Measurements from ENCODE around the gene SLC34A1.

SLC34A1 gene

DNA sequence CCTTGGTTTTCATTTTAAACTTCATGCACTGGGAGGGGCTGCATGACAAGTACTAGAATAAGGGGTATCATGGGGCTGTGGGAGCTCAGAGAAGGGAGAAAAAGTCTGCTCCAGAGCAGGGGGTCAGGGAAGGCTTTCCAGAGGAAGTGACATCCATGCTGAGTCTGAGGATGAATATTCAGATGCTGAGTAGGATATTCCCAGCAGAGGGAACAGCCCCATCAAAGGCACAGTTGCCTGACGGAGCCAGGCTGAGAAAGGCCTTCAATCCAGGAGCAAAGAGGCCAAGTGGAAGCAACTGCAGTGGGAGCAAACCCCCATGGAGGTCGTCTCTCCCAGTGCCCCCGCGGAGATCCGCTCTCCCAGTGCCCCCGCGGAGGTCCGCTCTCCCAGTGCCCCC, 11.8 kb downstream of the SLC34A1 start:
- Histone ChIP-seq H3K9me3 (ENCODE audit: insufficient read depth, low read length, severe bottlenecking) (no peaks in the 10 kb centered on the region), H3K27ac (ENCODE audit: low read length) (no peak overlapping the region), H3K36me3 (ENCODE audit: insufficient read depth, low read length) (no peaks in the 10 kb centered on the region), H3K9ac (ENCODE audit: low read depth, low read length) (no peak overlapping the region), H3K4me2 (ENCODE audit: insufficient read depth, low read length) (no peak overlapping the region), H3K4me1 (ENCODE audit: insufficient read depth, low read length) (peaks cover under 1% of the 10 kb centered on the region; the same call in 1 of the 2 replicates), H2AFZ (ENCODE audit: low read depth, low read length) (no peak overlapping the region), H3K27me3 (ENCODE audit: insufficient read depth, low read length, poor library complexity) (no peaks in the 10 kb centered on the region), H3K4me3 (ENCODE audit: low read depth in 1 of 2, low read length in 2 of 2) (no peak overlapping the region), H4K20me1 (ENCODE audit: insufficient read depth, low read length) (peaks cover 3% of the 10 kb centered on the region; the same call in 1 of the 2 replicates), H3K79me2 (ENCODE audit: insufficient read depth, low read length) (no peaks in the 10 kb centered on the region)
- TF ChIP-seq, protein P1, sequence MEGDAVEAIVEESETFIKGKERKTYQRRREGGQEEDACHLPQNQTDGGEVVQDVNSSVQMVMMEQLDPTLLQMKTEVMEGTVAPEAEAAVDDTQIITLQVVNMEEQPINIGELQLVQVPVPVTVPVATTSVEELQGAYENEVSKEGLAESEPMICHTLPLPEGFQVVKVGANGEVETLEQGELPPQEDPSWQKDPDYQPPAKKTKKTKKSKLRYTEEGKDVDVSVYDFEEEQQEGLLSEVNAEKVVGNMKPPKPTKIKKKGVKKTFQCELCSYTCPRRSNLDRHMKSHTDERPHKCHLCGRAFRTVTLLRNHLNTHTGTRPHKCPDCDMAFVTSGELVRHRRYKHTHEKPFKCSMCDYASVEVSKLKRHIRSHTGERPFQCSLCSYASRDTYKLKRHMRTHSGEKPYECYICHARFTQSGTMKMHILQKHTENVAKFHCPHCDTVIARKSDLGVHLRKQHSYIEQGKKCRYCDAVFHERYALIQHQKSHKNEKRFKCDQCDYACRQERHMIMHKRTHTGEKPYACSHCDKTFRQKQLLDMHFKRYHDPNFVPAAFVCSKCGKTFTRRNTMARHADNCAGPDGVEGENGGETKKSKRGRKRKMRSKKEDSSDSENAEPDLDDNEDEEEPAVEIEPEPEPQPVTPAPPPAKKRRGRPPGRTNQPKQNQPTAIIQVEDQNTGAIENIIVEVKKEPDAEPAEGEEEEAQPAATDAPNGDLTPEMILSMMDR (IDR thresholded peaks at IDR 0.05; ENCODE audit: borderline replicate concordance, extremely low read depth, low read length, poor library complexity, severe bottlenecking), result no peak
- no peak for TF ChIP-seq EZH2 (IDR thresholded peaks at IDR 0.05; ENCODE audit: borderline replicate concordance, low read depth, low read length, severe bottlenecking)
- DNase-seq (no peak), ATAC-seq (ENCODE audit: insufficient read depth, low read depth) (no peak)

DNA sequence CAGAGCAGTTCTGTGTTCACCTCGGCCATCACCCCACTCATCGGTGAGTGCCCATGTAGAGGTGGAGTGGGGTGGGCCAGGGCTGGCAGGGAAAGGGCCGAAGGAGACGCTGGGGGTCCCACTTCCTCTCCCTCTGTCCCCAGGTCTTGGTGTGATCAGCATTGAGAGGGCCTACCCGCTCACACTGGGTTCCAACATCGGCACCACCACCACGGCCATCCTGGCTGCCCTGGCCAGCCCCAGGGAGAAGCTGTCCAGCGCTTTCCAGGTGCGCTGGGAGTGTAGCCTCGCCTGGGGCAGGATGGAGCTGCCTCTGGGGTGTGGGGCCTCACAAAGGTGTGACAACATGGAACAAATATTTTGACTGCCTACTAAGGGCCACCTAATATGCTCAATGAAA, 12.6 kb downstream of the SLC34A1 start:
- H3K4me3 ChIP-seq (ENCODE audit: low read depth in 1 of 2, low read length in 2 of 2), result no peak overlapping the region
- no peaks in the 10 kb centered on the region for H3K9me3 ChIP-seq (ENCODE audit: insufficient read depth, low read length, severe bottlenecking)
- peaks cover 6% of the 10 kb centered on the region for H4K20me1 ChIP-seq (ENCODE audit: insufficient read depth, low read length)
- no peak for TF ChIP-seq EZH2 (IDR thresholded peaks at IDR 0.05; ENCODE audit: borderline replicate concordance, low read depth, low read length, severe bottlenecking)
- ATAC-seq (ENCODE audit: insufficient read depth, low read depth), result no peak
- no peak overlapping the region for H3K27ac ChIP-seq (ENCODE audit: low read length)
- no peak overlapping the region for H3K9ac ChIP-seq (ENCODE audit: low read depth, low read length)
- no peaks in the 10 kb centered on the region for H3K4me1 ChIP-seq (ENCODE audit: insufficient read depth, low read length)
- H3K36me3 ChIP-seq (ENCODE audit: insufficient read depth, low read length), result no peaks in the 10 kb centered on the region
- DNase-seq, result no peak
- H3K4me2 ChIP-seq (ENCODE audit: insufficient read depth, low read length), result no peak overlapping the region
- H3K79me2 ChIP-seq (ENCODE audit: insufficient read depth, low read length), result no peaks in the 10 kb centered on the region
- H3K27me3 ChIP-seq (ENCODE audit: insufficient read depth, low read length, poor library complexity), result peaks cover 4% of the 10 kb centered on the region
- no peak overlapping the region for H2AFZ ChIP-seq (ENCODE audit: low read depth, low read length)

- H3K9ac ChIP-seq (ENCODE audit: low read depth, low read length), result no peak overlapping the region
These were observed 13.7 kb downstream of the SLC34A1 start for GRCh38 chr5:177397875-177398390.

DNA sequence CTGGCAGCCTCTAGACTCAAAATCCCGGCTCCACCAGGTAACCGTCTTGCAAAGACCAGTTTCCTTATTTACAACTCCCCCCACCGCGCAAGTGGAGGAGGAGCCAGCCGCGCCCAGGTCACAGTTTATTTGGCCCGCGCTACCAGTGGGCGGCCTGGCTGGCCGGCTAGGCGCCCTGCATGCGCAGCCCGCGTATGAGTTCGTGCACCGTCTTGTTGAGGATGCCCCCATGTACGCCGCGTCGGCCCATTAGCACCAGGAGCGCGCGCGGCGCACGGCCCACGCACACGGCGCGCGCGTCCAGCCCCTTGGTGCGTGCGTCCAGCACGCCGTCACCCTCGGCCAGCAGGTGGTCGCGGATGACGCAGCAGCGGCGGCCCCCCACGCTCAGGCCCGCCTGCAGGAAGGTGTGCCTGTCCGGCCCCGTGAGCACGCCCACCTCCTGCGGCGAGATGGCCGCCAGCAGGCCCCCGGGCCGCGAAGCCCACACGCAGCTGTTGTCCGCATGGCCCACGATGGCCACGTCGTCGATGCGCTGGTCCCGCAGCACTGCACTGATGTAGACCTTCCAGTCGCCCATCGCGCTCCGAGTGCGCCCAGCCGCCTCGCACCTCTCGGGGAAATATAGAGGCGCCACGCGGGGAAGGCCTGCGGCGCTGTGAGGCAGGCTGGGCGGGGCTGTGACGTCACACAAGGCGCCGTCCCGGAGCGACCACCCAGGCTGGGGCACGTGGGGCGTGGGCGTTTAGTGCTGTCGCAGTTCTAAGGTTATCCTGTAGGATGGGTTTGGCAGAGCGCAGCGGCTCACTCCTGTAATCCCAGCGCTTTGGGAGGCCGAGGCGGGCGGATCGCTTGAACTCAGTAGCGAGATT, 16.0 kb downstream of the SLC34A1 start, which contains the start of gene PFN3:
TSS of gene PFN3 (minus strand) at position 665 of the 872 bp plus-strand sequence. CDS start at position 580, 85 bp downstream.
- no peak for ATAC-seq (ENCODE audit: insufficient read depth, low read depth)
- H3K9me3 ChIP-seq (ENCODE audit: insufficient read depth, low read length, severe bottlenecking), result no peaks in the 10 kb centered on the region
- no peak within 1 kb of the TSS for H2AFZ ChIP-seq (ENCODE audit: low read depth, low read length)
- no peak within 1 kb of the TSS for H3K27ac ChIP-seq (ENCODE audit: low read length)
- DNase-seq, result no peak
- H3K27me3 ChIP-seq (ENCODE audit: insufficient read depth, low read length, poor library complexity), result peaks cover 38% of the 10 kb centered on the region
- H3K4me2 ChIP-seq (ENCODE audit: insufficient read depth, low read length), result no peak within 1 kb of the TSS
- no peaks in the 10 kb centered on the region for H3K36me3 ChIP-seq (ENCODE audit: insufficient read depth, low read length)
- TF ChIP-seq EZH2 (IDR thresholded peaks at IDR 0.05; ENCODE audit: borderline replicate concordance, low read depth, low read length, severe bottlenecking), result no peak
- TF ChIP-seq, protein P1 (IDR thresholded peaks at IDR 0.05; ENCODE audit: borderline replicate concordance, extremely low read depth, low read length, poor library complexity, severe bottlenecking), result no peak
- peaks cover 19% of the 10 kb centered on the region for H3K4me1 ChIP-seq (ENCODE audit: insufficient read depth, low read length)
- no peaks in the 10 kb centered on the region for H3K79me2 ChIP-seq (ENCODE audit: insufficient read depth, low read length)
- no peak within 1 kb of the TSS for H3K4me3 ChIP-seq (ENCODE audit: low read depth in 1 of 2, low read length in 2 of 2)
- H3K9ac ChIP-seq (ENCODE audit: low read depth, low read length), result no peak within 1 kb of the TSS
- H4K20me1 ChIP-seq (ENCODE audit: insufficient read depth, low read length), result peaks cover 34% of the 10 kb centered on the region

More at GRCh38 chr5:177397875-177398390, 13.7 kb downstream of the SLC34A1 start:
- Histone ChIP-seq H3K4me1 (ENCODE audit: insufficient read depth, low read length) (no peaks in the 10 kb centered on the region), H3K4me2 (ENCODE audit: insufficient read depth, low read length) (no peak overlapping the region), H3K27me3 (ENCODE audit: insufficient read depth, low read length, poor library complexity) (peaks cover 15% of the 10 kb centered on the region), H3K36me3 (ENCODE audit: insufficient read depth, low read length) (no peaks in the 10 kb centered on the region), H3K9me3 (ENCODE audit: insufficient read depth, low read length, severe bottlenecking) (no peaks in the 10 kb centered on the region), H3K4me3 (ENCODE audit: low read depth in 1 of 2, low read length in 2 of 2) (no peak overlapping the region), H3K27ac (ENCODE audit: low read length) (no peak overlapping the region), H2AFZ (ENCODE audit: low read depth, low read length) (no peak overlapping the region), H4K20me1 (ENCODE audit: insufficient read depth, low read length) (peaks cover 13% of the 10 kb centered on the region), H3K79me2 (ENCODE audit: insufficient read depth, low read length) (no peaks in the 10 kb centered on the region)
- TF ChIP-seq, protein P1 (IDR thresholded peaks at IDR 0.05; ENCODE audit: borderline replicate concordance, extremely low read depth, low read length, poor library complexity, severe bottlenecking), result no peak
- ATAC-seq (ENCODE audit: insufficient read depth, low read depth), result no peak
- DNase-seq, result no peak

Measured in DND-41 (cell line).